ENCODE measurements around the gene ARL14EP. TPM values are rescaled to one million over a fixed set of nuclear protein-coding genes. Genes with fewer than 3 reads are reported as not detected.

ARL14EP gene
- total RNA-seq, 1 donor from 2014 or later: 25.1 TPM

GRCh38 chr11:30326906-30327305 is 4.0 kb downstream of the ARL14EP start:
- Mint-ChIP-seq H3K9me3 (no peaks in the 10 kb centered on the region), H3K4me3 (no peak overlapping the region), H3K27me3 (ENCODE audit: low read depth) (peaks cover 4% of the 10 kb centered on the region), H3K27ac (ENCODE audit: unreplicated experiment) (no peak overlapping the region), H3K4me1 (peaks cover 40% of the 10 kb centered on the region), H3K36me3 (ENCODE audit: low read depth) (no peaks in the 10 kb centered on the region)
- TF ChIP-seq, protein P1, sequence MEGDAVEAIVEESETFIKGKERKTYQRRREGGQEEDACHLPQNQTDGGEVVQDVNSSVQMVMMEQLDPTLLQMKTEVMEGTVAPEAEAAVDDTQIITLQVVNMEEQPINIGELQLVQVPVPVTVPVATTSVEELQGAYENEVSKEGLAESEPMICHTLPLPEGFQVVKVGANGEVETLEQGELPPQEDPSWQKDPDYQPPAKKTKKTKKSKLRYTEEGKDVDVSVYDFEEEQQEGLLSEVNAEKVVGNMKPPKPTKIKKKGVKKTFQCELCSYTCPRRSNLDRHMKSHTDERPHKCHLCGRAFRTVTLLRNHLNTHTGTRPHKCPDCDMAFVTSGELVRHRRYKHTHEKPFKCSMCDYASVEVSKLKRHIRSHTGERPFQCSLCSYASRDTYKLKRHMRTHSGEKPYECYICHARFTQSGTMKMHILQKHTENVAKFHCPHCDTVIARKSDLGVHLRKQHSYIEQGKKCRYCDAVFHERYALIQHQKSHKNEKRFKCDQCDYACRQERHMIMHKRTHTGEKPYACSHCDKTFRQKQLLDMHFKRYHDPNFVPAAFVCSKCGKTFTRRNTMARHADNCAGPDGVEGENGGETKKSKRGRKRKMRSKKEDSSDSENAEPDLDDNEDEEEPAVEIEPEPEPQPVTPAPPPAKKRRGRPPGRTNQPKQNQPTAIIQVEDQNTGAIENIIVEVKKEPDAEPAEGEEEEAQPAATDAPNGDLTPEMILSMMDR (conservative IDR thresholded peaks at IDR 0.05): no peak
- no peak for DNase-seq (ENCODE audit: low read depth, low spot score)

GRCh38 chr11:30328681-30329080 is 5.8 kb downstream of the ARL14EP start:
- no peak for DNase-seq (ENCODE audit: low read depth, low spot score)
- Mint-ChIP-seq H3K4me1 (peaks cover 28% of the 10 kb centered on the region), H3K4me3 (no peak overlapping the region), H3K36me3 (ENCODE audit: low read depth) (peaks cover 3% of the 10 kb centered on the region), H3K27me3 (ENCODE audit: low read depth) (no peaks in the 10 kb centered on the region), H3K9me3 (no peaks in the 10 kb centered on the region), H3K27ac (ENCODE audit: unreplicated experiment) (no peak overlapping the region)
- TF ChIP-seq, protein P1 (conservative IDR thresholded peaks at IDR 0.05): no peak

DNA sequence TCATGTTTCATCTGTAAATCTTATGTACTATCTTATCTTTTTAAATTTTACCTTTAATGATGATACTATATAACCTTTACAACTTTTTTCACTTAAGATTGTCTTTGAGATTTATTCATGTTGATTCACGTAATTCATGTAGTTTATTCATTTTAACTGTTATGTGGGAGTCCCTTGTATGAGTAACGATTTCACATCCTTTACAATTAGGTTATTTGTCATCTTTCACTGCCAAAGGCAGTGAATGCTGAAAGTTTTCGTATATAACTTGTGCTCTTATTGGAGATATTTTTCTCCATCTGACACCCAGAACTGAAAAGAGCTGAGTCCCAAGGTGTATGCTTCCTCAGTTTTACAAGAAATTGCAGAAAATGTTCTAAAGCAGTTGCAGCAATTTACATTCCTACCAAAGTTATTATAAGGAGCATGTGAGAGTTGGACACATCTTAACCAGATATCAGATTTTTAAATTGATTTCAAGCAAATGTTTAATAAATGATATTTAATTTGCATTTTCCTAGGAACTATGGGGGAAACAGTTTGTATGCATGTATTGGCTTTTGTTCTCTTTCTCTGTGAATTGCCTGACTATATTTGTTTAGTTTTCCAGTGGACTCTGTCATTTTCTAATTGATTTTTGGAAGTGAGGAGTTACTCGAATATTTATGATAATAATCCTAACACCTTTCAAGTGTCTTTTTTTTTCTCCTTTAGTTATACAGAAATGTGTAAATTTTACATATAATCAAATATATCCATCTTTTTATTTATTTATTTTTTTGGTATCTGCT is 6.4 kb downstream of the ARL14EP start:
- no peaks in the 10 kb centered on the region for H3K9me3 Mint-ChIP-seq
- peaks cover 22% of the 10 kb centered on the region for H3K4me1 Mint-ChIP-seq
- no peak overlapping the region for H3K27ac Mint-ChIP-seq (ENCODE audit: unreplicated experiment)
- no peaks in the 10 kb centered on the region for H3K27me3 Mint-ChIP-seq (ENCODE audit: low read depth)
- H3K4me3 Mint-ChIP-seq: no peak overlapping the region
- TF ChIP-seq, protein P1 (conservative IDR thresholded peaks at IDR 0.05): no peak
- DNase-seq (ENCODE audit: low read depth, low spot score): no peak
- H3K36me3 Mint-ChIP-seq (ENCODE audit: low read depth): peaks cover 4% of the 10 kb centered on the region

- no peaks in the 10 kb centered on the region for H3K27me3 Mint-ChIP-seq (ENCODE audit: low read depth)
- no peak for DNase-seq (ENCODE audit: low read depth, low spot score)
- H3K4me3 Mint-ChIP-seq: no peak overlapping the region
- H3K9me3 Mint-ChIP-seq: no peaks in the 10 kb centered on the region
- H3K36me3 Mint-ChIP-seq (ENCODE audit: low read depth): peaks cover 10% of the 10 kb centered on the region
- H3K27ac Mint-ChIP-seq (ENCODE audit: unreplicated experiment): no peak overlapping the region
- peaks cover 4% of the 10 kb centered on the region for H3K4me1 Mint-ChIP-seq
- TF ChIP-seq, protein P1 (conservative IDR thresholded peaks at IDR 0.05): peak; percentile 66
These were observed 10.5 kb downstream of the ARL14EP start for GRCh38 chr11:30333405-30333804.

- Mint-ChIP-seq H3K36me3 (ENCODE audit: low read depth) (peaks cover 12% of the 10 kb centered on the region), H3K4me1 (no peaks in the 10 kb centered on the region), H3K9me3 (no peaks in the 10 kb centered on the region), H3K4me3 (no peak overlapping the region), H3K27me3 (ENCODE audit: low read depth) (no peaks in the 10 kb centered on the region), H3K27ac (ENCODE audit: unreplicated experiment) (no peak overlapping the region)
- no peak for DNase-seq (ENCODE audit: low read depth, low spot score)
- TF ChIP-seq, protein P1 (conservative IDR thresholded peaks at IDR 0.05): no peak
These were observed 19.8 kb downstream of the ARL14EP start for GRCh38 chr11:30342736-30343166.
